LNCaP clone FGC (cell line): ENCODE data around the gene TLX1.
A peak's percentile ranks its signal among the peaks of the same experiment; 100 is the strongest.

Experiments
- DNase-seq: peaks from one replicate; pipeline ENCODE4 v3.0.0-alpha.2; 2011; ENCODE audit warnings: low read depth
- H3K4me3 ChIP-seq: 2 replicates; pipeline ENCODE4 v1.5.1; 2011; ENCODE audit warnings: mild to moderate bottlenecking, low read depth, low read length, control low read depth
- CTCF ChIP-seq: IDR thresholded peaks from 2 replicates; pipeline ENCODE4 v1.5.1; 2012; ENCODE audit warnings: mild to moderate bottlenecking; ENCODE audit not compliant: control insufficient read depth, insufficient read depth; ENCODE audit errors: extremely low read depth

TLX1 gene

GRCh38 chr10:101091546-101092290 is 39.4 kb upstream of the TLX1 start:
- H3K4me3 ChIP-seq: no peak overlapping the region
- no peak for TF ChIP-seq CTCF
- no peak for DNase-seq

GRCh38 chr10:101092881-101093354 is 38.2 kb upstream of the TLX1 start:
- no peak for TF ChIP-seq CTCF
- DNase-seq: no peak
- no peak overlapping the region for H3K4me3 ChIP-seq

- no peak overlapping the region for H3K4me3 ChIP-seq
- DNase-seq: no peak
- TF ChIP-seq CTCF: no peak
Measured at GRCh38 chr10:101094121-101094879, 36.8 kb upstream of the TLX1 start.

GRCh38 chr10:101095004-101095403 is 36.1 kb upstream of the TLX1 start:
- TF ChIP-seq CTCF: no peak
- H3K4me3 ChIP-seq: peak overlapping the region; percentile 23; the same call in 1 of the 2 replicates
- DNase-seq: no peak

GRCh38 chr10:101095550-101096213 is 35.4 kb upstream of the TLX1 start:
- peak; percentile 82 for TF ChIP-seq CTCF
- DNase-seq: peak; percentile 88
- peak overlapping the region; percentile 23; the same call in 1 of the 2 replicates for H3K4me3 ChIP-seq

- TF ChIP-seq CTCF: no peak
- no peak for DNase-seq
- H3K4me3 ChIP-seq: no peak overlapping the region
Measured at GRCh38 chr10:101096378-101096777, 34.7 kb upstream of the TLX1 start.
